Cardiac fibroblast (primary cell): ENCODE data around the gene TECPR2.

Experiments used
- DNase-seq, 2 donors: peaks; one replicate each; pipeline versions ENCODE4 v3.0.0 to v3.0.0-alpha.2; 2010; ENCODE audit warnings: low read depth in 2 of 2
- H3K4me3 ChIP-seq, 2 donors: replicated peaks in 1 of 2; 1 replicate in 1 of 2; 2 replicates in 1 of 2; pipeline ENCODE4 v1.5.1; 2011; ENCODE audit warnings: low read depth in 2 of 2, low read length in 2 of 2, mild to moderate bottlenecking in 2 of 2, moderate library complexity in 1 of 2
- TF ChIP-seq, protein P1 (sequence below): IDR thresholded peaks from one replicate; pipeline ENCODE4 v1.5.1; 2011; ENCODE audit warnings: low read depth, mild to moderate bottlenecking, low read length, inconsistent platforms

TECPR2 gene

DNA sequence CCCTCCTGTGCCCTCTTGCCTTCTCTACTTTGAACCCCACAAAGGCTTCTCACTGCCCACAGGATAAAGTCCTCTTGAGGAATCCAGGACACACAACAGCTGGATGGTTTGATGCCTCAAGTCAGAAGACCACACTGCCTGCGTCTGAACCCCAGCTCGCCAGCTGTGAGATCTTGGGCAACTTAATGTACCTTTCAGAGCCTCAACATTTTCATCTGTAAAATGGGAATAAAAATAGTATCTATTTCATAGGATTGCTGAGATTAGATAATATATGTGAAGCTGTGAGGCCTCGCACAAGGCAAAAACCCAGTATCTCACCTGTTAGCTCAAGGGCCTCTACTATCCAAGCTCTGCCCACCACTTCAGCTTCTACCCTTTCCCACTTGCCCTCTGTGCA lies 2.4 kb upstream of the TECPR2 start:
- H3K4me3 ChIP-seq: no peak overlapping the region
- DNase-seq: no peak
- TF ChIP-seq, protein P1, sequence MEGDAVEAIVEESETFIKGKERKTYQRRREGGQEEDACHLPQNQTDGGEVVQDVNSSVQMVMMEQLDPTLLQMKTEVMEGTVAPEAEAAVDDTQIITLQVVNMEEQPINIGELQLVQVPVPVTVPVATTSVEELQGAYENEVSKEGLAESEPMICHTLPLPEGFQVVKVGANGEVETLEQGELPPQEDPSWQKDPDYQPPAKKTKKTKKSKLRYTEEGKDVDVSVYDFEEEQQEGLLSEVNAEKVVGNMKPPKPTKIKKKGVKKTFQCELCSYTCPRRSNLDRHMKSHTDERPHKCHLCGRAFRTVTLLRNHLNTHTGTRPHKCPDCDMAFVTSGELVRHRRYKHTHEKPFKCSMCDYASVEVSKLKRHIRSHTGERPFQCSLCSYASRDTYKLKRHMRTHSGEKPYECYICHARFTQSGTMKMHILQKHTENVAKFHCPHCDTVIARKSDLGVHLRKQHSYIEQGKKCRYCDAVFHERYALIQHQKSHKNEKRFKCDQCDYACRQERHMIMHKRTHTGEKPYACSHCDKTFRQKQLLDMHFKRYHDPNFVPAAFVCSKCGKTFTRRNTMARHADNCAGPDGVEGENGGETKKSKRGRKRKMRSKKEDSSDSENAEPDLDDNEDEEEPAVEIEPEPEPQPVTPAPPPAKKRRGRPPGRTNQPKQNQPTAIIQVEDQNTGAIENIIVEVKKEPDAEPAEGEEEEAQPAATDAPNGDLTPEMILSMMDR: no peak

DNA sequence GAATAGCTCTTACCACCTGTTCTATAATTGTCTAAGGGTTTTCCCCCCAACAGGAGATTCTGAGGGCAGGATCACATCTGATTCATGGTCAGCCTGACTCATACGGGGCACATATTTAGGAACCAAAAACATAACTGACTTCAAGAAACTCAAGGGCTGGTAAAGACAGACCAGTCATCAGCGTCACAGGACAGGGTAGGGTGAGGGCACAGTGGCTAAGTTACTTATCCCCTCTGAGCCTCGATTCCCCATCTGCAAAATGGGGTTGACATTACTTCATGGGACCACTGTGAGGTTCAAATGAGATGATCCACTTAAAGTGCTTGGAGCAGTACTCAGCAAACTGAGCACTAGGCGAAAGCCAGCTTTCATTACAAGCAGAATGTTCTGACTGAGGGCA lies 657 bp upstream of the TECPR2 start:
- peak; percentile 14 to 64 for DNase-seq
- peak overlapping the region; percentile 74 to 86 for H3K4me3 ChIP-seq
- TF ChIP-seq, protein P1: no peak

DNA sequence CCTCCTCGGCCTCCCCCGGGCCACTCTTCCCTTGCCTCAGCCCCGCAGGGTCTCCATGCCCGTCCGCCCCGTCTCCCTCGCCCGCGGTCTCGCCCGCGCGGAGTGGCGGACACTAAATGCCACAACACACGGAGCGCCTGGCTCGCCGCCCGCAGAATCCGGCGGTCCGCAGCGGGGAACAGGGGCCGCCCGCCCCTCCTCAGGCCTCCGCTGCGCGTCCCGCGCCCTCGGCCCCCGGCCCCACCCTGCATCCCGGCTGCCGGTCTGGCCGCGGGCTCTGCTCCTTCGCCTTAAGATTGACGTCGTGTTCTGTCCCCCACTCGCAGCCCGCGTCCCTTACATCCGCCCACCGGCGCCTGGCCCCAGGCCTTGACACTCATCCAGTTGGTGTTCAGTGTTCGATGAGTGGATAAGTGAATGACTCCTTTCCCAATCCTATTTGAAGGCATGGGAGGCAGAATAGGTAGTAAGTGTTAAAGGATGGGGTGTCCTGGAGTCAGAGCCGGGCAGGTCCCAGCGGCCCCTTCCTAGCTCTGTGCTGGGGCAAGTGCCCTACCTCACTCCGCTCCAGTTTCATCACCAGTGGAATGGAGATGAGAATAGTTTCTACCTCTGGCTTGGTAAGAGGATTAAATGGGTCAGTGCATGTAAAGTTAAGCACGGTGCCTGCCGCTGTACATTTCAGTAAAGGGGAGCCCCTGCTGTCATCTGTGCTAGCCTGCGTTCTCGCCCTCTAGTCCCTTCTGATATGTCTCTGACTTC lies 622 bp downstream of the TECPR2 start:
- peak; percentile 35 to 44 for DNase-seq
- TF ChIP-seq, protein P1: no peak
- H3K4me3 ChIP-seq: peak overlapping the region; percentile 77 to 86

DNA sequence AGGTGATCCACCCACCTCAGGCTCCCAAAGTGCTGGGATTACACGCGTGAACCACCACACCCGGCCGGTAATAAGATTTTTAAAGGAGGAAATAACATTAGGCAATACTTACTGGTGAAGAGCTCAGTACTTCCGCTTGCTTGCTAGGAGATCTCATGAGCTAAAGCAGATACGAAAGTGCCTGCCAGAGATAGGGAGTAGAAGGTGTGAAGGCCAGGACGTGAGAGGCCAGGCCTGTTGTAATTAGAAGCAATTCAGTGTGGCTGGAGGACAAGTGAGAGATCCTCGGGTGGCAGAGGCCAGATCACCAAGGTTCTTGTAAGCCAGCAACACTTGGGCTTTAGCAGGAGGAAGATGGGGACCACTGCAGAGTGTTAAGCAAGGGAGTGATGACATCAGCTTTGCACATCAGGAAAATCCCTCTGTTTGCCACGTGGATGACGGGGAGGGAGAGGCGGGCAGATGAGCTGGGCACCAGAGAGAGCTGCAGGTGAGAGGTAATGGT lies 7.6 kb downstream of the TECPR2 start:
- TF ChIP-seq, protein P1: no peak
- H3K4me3 ChIP-seq: no peak overlapping the region
- DNase-seq: peak; percentile 8 to 22

DNA sequence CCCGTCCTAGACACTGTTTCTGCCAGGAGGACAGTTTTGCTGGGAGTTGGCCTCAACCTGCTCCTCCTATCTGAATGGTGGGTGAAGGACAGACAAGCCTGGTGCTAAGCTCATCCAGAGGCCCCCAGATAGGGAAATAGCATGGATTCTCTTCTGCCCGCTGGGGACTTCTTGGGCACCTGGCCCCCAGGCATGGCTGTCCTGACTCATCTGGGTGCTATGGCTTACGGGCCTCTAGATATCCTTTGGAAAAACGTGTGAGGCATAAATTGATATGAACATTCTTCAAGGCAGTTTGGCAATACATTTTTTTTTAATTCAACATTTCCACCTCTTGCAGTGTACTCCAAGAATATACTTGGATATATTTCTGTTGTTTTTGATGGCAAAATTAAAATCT lies 8.6 kb downstream of the TECPR2 start:
- H3K4me3 ChIP-seq: no peak overlapping the region
- DNase-seq: no peak
- TF ChIP-seq, protein P1: no peak

DNA sequence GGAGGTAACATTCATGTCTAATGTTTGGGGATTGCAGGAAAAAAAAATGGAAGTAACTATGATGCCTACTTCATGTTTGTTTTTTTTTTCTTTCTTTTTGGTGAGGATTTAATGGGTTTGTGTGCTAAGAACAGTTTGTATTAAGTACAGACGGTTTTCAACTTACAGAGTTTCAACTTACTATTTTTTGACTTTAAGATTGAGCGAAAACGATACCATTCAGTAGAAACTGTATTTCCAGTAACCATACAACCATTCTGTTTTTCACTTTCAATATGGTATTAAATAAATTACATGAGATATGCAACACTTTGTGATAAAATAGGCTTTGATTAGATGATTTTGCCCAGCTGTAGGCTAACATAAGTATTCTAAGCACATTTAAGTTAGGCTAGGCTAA lies 10.4 kb downstream of the TECPR2 start:
- H3K4me3 ChIP-seq: no peak overlapping the region
- TF ChIP-seq, protein P1: no peak
- DNase-seq: no peak
